ENCODE measurements around the gene QRICH1.

DNA sequence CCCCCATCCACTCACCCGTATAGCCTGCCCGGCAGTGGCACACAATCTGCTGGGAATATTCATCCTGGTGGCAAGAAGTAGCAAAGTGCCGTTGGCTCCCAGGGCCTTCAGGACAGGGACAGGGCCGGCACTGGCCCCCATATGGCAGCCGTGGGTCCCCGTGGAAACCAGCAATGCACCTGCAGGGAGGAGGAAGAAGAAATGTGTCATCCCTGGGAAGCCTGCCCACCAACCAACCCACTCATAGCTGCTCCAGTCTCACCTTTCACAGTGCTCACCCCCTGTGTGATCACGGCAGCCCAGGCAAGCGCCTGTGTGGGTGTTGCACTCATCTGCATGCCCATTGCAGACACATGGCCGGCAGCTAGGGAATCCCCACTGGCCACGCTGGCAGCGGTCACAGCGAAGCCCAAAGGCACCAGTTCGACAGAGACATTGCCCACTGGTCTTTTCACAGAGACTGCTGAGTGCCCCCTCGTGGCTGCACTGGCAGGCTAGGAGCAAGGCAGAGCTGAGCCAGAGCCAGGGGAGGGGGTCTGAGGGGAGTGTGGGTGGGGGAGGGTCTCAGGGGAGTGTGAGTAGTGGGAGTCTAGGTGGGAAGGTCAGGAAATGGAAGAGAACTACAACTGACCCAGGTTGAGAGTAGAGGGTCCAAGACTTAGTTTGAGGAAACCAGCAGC lies 31.3 kb upstream of the QRICH1 start:
- TF ChIP-seq, protein P1, sequence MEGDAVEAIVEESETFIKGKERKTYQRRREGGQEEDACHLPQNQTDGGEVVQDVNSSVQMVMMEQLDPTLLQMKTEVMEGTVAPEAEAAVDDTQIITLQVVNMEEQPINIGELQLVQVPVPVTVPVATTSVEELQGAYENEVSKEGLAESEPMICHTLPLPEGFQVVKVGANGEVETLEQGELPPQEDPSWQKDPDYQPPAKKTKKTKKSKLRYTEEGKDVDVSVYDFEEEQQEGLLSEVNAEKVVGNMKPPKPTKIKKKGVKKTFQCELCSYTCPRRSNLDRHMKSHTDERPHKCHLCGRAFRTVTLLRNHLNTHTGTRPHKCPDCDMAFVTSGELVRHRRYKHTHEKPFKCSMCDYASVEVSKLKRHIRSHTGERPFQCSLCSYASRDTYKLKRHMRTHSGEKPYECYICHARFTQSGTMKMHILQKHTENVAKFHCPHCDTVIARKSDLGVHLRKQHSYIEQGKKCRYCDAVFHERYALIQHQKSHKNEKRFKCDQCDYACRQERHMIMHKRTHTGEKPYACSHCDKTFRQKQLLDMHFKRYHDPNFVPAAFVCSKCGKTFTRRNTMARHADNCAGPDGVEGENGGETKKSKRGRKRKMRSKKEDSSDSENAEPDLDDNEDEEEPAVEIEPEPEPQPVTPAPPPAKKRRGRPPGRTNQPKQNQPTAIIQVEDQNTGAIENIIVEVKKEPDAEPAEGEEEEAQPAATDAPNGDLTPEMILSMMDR (conservative IDR thresholded peaks at IDR 0.05) = no peak
- no peak for TF ChIP-seq EZH2 (IDR thresholded peaks at IDR 0.05; ENCODE audit: low read depth)
